Vagina (tissue), 2 donors: Measurements from ENCODE around the gene NLRC3. TPM values are rescaled to one million over a fixed set of nuclear protein-coding genes. Genes with fewer than 3 reads are reported as not detected.

Experiments
- DNase-seq, 2 donors: peaks; one replicate each; pipeline ENCODE4 v3.0.0-alpha.2; 2017; ENCODE audit errors: extremely low spot score in 2 of 2
- H3K27ac ChIP-seq: fragments of 200-600 bp; sonication (generic); one replicate; pipeline ENCODE4 v1.5.1; 2019
- H3K27me3 ChIP-seq: fragments of 200-600 bp; sonication (generic); one replicate; pipeline ENCODE4 v1.5.1; 2019
- H3K36me3 ChIP-seq, 2 donors: fragments of 200-600 bp; sonication (generic); one replicate each; pipeline ENCODE4 v1.5.1; 2017 to 2019
- H3K4me1 ChIP-seq: fragments of 200-600 bp; sonication (generic); one replicate; pipeline ENCODE4 v1.5.1; 2019
- H3K4me3 ChIP-seq, 2 donors: fragments of 200-600 bp; sonication (generic); 1 replicate in 1 of 2; 2 replicates in 1 of 2; pipeline ENCODE4 v1.5.1; 2016 to 2019
- H3K9me3 ChIP-seq: fragments of 200-600 bp; sonication (generic); one replicate; pipeline ENCODE4 v1.5.1; 2019
- POLR2A ChIP-seq, 2 donors: fragments of 450-650 bp; IDR thresholded peaks; one replicate each; pipeline ENCODE4 v1.6.1; 2017; ENCODE audit warnings: antibody characterized with exemption in 2 of 2, mild to moderate bottlenecking in 2 of 2, moderate library complexity in 2 of 2
- POLR2AphosphoS5 ChIP-seq, 2 donors: sonication (generic); formaldehyde crosslinking; IDR thresholded peaks; one replicate each; pipeline ENCODE4 v1.9.0; 2017; ENCODE audit warnings: antibody characterized with exemption in 2 of 2, mild to moderate bottlenecking in 2 of 2, low read depth in 1 of 2; ENCODE audit not compliant: insufficient read depth in 1 of 2
- intact Hi-C: fragments of 100-400 bp; cut with DNase I; formaldehyde crosslinking; loops from one replicate; pipeline ENCODE4 v1.15.1; 2023
- total RNA-seq: library from RNA; depleted of rRNA; stranded (reverse); fragments of >200 nt; gene quantifications from one replicate; pipeline ENCODE4 v1.2.3, GENCODE V29; 2016
- TF ChIP-seq, protein P1 (sequence below), 3 experiments: fragments of 450-650 bp in 2 of 3; fragments of 200-600 bp in 1 of 3; sonication (generic) in 1 of 3; IDR thresholded peaks; one replicate each; pipeline ENCODE4 v1.5.1; 2017 to 2019; ENCODE audit warnings: antibody characterized with exemption in 3 of 3, mild to moderate bottlenecking in 2 of 3, moderate library complexity in 2 of 3

Gene NLRC3
- total RNA-seq, 1 donor from 2014 or later = 12.5 TPM

DNA sequence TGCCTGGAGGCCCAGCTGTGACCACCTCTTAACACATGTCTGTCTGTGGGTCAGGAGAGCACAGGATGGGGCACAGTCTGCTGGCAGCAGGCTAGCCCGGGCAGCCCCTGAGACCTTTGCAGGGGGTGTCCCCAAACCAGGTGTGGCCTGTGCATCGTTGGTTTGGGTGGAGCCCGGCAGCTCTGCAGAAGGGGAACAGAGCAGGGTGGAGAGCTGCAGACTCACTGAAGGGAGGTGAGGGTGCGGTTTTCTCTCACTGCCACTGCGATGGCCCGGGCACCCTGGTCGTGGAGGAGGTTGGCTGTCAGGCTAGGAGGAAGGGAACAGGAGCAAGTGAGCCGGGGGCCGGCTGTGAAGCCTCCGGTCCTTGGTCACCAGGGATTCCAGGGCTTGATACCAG is 28.8 kb downstream of the NLRC3 start:
- Histone ChIP-seq H3K27me3 (no peaks in the 10 kb centered on the region), H3K27ac (no peak overlapping the region), H3K4me3 (no peak overlapping the region), H3K36me3 (no peaks in the 10 kb centered on the region), H3K9me3 (no peaks in the 10 kb centered on the region), H3K4me1 (no peaks in the 10 kb centered on the region)
- intact Hi-C loops = no loop called here
- TF ChIP-seq, protein P1, sequence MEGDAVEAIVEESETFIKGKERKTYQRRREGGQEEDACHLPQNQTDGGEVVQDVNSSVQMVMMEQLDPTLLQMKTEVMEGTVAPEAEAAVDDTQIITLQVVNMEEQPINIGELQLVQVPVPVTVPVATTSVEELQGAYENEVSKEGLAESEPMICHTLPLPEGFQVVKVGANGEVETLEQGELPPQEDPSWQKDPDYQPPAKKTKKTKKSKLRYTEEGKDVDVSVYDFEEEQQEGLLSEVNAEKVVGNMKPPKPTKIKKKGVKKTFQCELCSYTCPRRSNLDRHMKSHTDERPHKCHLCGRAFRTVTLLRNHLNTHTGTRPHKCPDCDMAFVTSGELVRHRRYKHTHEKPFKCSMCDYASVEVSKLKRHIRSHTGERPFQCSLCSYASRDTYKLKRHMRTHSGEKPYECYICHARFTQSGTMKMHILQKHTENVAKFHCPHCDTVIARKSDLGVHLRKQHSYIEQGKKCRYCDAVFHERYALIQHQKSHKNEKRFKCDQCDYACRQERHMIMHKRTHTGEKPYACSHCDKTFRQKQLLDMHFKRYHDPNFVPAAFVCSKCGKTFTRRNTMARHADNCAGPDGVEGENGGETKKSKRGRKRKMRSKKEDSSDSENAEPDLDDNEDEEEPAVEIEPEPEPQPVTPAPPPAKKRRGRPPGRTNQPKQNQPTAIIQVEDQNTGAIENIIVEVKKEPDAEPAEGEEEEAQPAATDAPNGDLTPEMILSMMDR (IDR thresholded peaks at IDR 0.05) = no peak
- no peak for TF ChIP-seq POLR2A (IDR thresholded peaks at IDR 0.05)
- TF ChIP-seq POLR2AphosphoS5 (IDR thresholded peaks at IDR 0.05; ENCODE audit: insufficient read depth in 1 of 2, low read depth in 1 of 2) = no peak
- no peak for DNase-seq

DNA sequence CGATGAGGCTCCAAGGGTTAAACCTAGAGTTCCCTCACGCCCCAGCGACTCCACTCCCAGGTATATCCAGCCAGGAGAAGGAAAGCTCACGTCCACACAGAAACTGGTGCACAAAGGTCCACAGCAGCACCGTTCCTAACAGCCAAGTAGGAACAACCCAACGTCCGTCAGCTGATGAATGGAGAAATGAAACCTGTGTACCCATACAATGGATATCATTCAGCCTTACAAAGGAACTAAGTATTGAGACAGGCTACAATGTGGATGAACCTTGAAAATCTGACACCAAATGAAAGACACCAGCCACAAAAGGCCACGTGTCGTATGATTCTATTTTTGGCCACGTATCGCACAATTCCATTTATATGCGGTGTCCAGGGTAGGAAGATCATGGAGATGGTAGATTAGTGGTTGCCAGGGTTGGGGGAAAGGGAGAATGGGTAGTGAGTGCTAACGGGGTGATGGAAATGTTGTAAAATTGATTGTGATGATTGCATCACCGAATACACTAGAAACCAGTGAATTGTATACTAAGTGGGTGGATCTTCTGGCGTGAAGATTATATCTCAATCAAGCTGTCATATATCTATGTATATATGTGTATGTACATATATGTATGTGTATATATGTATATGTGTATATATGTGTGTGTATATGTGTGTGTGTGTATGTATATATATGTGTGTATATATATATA is 30.1 kb downstream of the NLRC3 start:
- no peaks in the 10 kb centered on the region for H3K36me3 ChIP-seq
- no peak for DNase-seq
- H3K4me1 ChIP-seq = no peaks in the 10 kb centered on the region
- no peak for TF ChIP-seq POLR2A (IDR thresholded peaks at IDR 0.05)
- TF ChIP-seq POLR2AphosphoS5 (IDR thresholded peaks at IDR 0.05; ENCODE audit: insufficient read depth in 1 of 2, low read depth in 1 of 2) = no peak
- TF ChIP-seq, protein P1 (IDR thresholded peaks at IDR 0.05) = no peak
- intact Hi-C loops = no loop called here
- H3K27ac ChIP-seq = no peak overlapping the region
- no peaks in the 10 kb centered on the region for H3K27me3 ChIP-seq
- no peaks in the 10 kb centered on the region for H3K9me3 ChIP-seq
- no peak overlapping the region for H3K4me3 ChIP-seq

DNA sequence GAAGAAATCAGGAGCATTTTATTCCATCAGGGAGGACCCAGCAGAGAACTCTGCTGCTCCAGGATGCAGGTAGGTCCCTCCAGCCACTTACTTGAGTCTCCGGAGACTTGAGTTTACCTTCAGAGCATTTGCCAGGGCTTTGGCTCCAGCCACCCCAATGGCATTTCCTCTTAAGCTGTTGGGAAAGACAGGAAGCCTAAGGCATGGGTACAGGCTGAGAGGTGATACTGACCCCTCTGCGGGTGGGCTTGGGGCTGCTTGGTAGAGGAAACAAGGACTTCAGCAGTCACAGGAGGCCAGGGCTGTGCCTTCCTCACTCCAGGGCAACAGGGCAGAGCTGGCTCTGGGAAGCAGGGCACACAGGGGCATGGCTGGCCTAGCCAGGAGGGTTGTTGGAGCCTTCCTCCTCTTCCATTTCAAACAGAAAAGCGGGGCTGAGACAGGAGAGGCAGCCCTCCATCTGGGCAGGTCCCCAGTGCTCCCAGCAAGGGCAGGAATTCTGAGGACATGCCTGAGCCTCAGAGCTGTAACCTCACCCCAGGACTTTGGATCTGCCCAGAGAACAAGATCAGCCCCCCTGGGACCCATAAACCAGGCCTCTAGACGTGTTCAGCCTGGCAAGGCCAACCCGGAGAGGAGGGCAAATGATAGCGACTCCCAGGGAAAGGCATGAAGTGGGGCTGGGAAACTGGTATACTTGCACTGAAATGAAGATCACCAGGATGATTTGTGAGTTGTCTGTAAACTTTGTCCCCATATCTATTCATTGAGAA is 34.4 kb downstream of the NLRC3 start:
- H3K9me3 ChIP-seq = no peaks in the 10 kb centered on the region
- H3K4me3 ChIP-seq = no peak overlapping the region
- no peak for DNase-seq
- no peak overlapping the region for H3K27ac ChIP-seq
- TF ChIP-seq, protein P1 (IDR thresholded peaks at IDR 0.05) = no peak
- TF ChIP-seq POLR2A (IDR thresholded peaks at IDR 0.05) (no peak), POLR2AphosphoS5 (IDR thresholded peaks at IDR 0.05; ENCODE audit: insufficient read depth in 1 of 2, low read depth in 1 of 2) (no peak)
- H3K4me1 ChIP-seq = no peaks in the 10 kb centered on the region
- intact Hi-C loops = no loop called here
- no peaks in the 10 kb centered on the region for H3K27me3 ChIP-seq
- peaks cover 0 to 5% of the 10 kb centered on the region in 2 donors for H3K36me3 ChIP-seq

DNA sequence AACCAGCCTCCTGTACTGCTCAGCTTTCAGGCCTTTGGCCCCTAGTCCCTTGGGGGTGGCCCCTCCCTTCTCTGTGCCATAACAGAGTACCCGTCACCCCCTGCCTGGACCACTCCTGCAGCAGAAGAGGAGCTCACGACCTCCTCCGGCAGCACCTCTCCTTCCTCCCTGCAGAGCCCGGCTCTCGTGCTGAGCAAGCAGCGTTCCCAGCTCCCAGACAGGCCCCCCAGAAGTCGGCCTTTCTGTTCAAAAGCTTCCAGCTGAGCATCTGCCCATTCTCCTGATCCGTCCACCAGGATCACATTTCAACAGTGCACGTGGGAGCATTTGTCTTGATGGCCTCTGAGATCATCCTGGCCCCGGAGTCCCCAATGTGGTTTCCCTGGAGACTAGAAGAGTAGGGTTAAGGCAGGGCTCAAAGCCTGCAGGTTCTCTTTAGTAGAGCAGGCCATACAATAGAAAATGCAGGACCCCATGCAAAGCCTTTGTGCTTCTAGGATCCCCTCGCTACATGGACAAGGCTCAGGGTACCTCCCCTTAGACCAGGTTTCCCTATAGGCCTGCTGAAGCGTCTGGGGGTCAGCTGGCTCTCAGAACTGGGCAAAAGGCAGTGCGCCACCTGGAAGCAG is 35.6 kb downstream of the NLRC3 start:
- intact Hi-C loops = no loop called here
- peaks cover 0 to 5% of the 10 kb centered on the region in 2 donors for H3K36me3 ChIP-seq

More for the DNA sequence above, 35.6 kb downstream of the NLRC3 start:
- H3K4me3 ChIP-seq = no peak overlapping the region
- H3K27ac ChIP-seq = no peak overlapping the region
- no peaks in the 10 kb centered on the region for H3K9me3 ChIP-seq
- no peak for DNase-seq
- no peaks in the 10 kb centered on the region for H3K4me1 ChIP-seq
- no peak for TF ChIP-seq POLR2AphosphoS5 (IDR thresholded peaks at IDR 0.05; ENCODE audit: insufficient read depth in 1 of 2, low read depth in 1 of 2)
- TF ChIP-seq POLR2A (IDR thresholded peaks at IDR 0.05) = no peak
- TF ChIP-seq, protein P1 (IDR thresholded peaks at IDR 0.05) = no peak
- H3K27me3 ChIP-seq = no peaks in the 10 kb centered on the region
